HS-5 (cell line): Measurements from ENCODE around the gene EXOC6B.

Experiments used
- DNase-seq: peaks from one replicate; pipeline ENCODE4 v3.0.0-alpha.2; 2012; ENCODE audit warnings: low read depth

Gene EXOC6B

DNA sequence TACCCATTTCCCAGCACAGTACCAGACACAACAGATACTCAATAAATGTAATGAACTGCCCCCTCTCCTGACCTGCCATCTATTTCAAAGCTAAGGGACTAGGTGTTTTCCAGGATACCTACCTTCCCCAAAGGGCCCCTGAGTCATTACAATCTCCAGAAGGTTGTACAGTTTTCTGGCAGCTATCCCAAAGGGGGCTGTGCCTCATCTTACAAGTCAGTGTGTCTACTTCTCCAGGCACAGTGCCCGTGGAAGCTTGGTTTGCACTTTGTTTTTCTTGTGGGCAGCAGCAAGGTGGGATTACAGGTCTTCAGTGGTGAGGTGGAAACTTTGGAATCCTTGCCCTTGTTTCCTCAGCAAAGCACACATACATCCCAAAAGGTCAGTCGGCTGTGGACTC is 615.4 kb downstream of the EXOC6B start:
- DNase-seq: no peak

GRCh38 chr2:72208225-72208624 is 617.6 kb downstream of the EXOC6B start:
- DNase-seq: no peak

DNA sequence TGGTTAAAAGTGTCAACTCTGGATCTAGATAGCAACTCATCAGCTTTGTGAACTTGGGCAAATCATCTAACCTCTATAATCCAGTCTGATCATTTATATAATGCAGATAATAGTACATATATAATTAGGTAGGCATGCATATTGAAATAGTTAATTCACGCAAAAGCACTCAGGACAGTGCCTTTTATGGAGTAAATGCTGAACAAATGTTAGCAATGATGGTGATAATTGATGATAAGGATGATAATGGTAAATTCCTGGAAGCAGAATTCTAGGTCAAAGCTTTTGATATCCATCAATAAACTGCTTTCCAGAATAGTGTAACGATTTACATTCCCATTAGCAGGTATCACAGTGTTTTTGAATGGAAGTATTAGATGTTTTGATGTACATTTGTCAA is 618.5 kb downstream of the EXOC6B start:
- DNase-seq: no peak

- no peak for DNase-seq
These were observed 620.3 kb downstream of the EXOC6B start for GRCh38 chr2:72205504-72205881.

- DNase-seq: no peak
These were observed 620.9 kb downstream of the EXOC6B start for GRCh38 chr2:72204786-72205503.

DNA sequence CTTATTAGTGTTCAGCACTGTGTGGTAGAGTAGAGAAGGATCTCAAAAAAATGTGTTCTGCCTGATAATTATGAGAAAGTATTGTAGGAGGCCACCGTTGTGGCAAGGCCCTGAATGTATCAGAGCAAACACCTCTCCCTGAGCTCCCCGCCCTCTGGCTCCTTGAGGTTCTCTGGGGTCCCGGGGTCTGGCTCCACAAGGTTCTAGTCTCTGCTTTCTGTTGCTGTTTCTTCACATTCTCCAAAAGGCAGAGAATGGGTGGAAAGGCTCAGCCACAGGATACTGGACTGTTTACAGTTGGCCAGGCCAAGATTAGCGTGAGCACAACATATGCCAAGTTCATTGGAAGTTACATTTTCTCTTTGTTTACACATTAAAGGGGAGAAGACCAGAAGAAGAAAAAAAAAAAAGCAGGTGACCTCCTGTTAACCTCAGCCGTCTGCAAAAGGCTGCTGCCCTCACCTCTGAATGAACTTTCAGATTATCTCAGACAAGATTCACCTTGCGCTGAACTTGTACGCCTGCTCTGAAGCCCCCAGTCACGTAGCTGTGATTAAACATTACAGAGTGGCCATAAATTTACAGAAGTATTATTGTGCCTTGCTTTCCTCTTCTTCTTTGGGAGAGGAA is 621.6 kb downstream of the EXOC6B start:
- no peak for DNase-seq

- peak; percentile 51 for DNase-seq
These were observed 627.1 kb downstream of the EXOC6B start for GRCh38 chr2:72198532-72199241.

- no peak for DNase-seq
These were observed 632.1 kb downstream of the EXOC6B start for GRCh38 chr2:72193723-72194122.

DNA sequence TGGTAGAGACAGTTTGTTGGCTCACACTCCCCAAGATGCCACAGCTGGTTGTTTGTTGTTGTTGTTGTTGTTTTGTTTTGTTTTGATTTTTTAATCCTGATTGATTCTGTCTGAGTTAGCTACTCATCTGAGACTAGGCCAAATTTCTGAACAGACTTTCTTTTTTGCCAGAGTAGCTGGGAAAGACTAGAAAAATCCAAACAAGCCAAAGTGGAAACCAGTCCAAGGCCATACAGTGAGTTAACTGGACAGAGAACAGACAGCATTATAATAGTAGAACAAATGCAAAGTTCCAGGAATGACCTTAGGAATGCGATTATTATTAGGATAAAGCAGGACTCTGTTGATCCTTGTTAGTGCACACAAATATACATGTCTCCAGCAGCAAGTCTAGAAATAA is 634.4 kb downstream of the EXOC6B start:
- no peak for DNase-seq

DNA sequence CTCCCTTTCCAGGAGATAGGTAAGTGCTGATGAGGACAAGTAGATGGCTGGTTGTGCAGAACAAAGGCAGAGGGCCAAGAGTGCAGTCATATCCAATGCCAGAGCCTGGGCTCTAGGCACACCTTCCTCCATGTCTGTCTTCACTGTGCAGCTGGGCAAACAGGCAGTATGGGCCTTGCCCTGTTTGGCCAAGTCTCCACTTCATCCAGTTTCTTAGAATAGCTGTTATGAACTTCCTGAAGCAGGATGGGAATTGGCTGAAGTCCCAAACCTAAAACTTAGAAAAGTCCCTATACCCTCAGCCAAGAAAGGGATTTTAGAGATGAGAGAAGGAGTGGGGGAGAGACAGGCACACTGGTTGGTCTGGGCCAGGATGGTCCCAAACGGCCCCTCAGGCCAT is 640.6 kb downstream of the EXOC6B start:
- no peak for DNase-seq

GRCh38 chr2:72183466-72183865 is 642.4 kb downstream of the EXOC6B start:
- no peak for DNase-seq

DNA sequence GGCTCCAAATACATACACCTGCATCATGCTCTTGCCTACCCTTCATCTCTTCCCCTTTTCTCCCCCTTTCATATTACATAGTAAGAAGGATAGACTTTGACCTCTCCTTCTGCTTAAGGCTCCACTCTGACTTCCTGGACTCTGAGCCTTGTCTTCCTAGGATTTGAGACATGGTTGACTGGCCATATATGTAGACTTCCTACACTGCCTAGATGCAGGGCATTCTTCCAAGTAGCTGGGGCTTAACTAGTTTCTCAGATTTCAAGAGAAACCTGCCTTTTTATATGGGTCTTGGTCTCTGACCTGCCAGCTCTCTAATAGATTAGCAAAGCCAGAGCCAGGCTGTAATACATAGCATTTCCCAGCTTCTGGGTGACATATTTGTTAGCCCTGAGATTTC is 642.8 kb downstream of the EXOC6B start:
- no peak for DNase-seq

GRCh38 chr2:72182547-72182946 is 643.3 kb downstream of the EXOC6B start:
- DNase-seq: no peak

DNA sequence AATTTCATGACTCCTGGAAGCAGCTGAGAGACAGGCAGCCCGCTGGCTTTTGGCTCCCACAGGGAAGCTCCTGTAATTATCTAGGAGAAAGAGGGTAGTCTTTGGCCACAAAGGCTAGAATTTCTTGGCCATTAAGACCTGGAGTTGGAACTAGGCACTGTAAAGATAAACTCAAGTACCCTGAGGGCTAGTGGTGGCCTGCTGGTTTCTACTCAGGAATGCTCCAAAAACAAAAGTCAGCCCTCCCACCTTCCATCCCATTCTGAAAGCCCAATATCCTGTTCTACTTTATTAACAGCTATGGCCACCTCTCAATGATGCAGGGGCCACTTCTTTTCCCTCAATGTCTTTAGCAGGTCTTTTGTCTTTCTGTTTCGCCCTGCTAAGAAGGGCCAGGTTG is 644.2 kb downstream of the EXOC6B start:
- DNase-seq: no peak

DNA sequence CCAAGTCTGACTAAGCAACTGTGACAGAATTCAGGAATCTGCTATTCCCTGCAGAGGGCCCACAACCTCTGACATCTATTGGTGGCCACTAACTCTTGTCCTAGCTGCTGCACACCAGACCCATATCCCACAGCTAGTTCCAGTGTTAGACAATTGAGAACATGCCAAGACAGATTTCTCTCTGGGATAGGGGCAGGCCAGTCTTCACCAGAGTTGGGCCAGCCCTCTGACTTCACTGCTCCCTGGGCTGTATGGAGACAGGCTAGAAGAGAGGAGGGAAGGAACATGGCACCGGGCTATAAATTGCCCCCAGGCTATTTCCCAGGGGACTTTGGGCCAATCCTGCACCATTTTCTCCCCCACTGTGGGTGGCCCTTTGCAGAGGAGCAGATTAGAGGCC is 645.5 kb downstream of the EXOC6B start:
- DNase-seq: no peak

DNA sequence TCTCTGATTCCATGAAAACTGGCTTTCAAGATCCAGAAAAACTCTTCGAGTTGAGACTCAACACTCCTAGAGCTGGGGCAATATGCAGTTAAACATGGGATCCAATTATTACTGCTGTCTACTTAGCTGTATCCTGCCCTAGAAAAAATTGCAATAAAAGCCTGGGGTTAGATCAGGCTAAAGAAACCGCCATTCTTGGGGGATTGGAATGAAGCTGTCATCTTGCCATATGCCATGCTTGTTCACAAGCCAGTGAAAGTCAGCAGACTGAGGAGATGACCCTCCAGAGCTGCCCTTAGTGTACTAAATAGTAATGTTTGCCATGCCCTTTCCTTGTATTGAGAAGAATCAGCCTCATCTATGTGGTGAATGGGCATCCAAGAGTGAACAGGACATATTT is 647.3 kb downstream of the EXOC6B start:
- DNase-seq: no peak

GRCh38 chr2:72176281-72176680 is 649.6 kb downstream of the EXOC6B start:
- no peak for DNase-seq

DNA sequence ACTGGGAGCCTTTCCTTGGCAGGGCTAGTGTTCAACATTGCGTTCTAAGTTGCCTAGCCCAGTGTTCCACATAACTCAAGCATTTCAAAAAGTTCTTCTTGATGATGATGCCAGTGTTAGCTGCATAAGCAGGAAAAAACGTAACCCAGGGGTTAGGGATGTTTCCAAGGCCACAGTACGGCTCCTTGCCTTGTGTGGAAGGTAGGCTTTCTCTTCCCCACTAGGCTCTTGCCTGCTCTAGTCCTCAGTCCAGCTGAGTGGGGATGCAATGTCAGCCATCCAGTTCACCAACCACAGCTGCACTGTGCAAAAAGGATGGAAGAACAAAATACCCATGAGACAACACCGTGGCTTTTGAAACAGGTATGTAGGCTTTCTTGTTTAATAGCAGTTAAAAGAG is 650.2 kb downstream of the EXOC6B start:
- DNase-seq: no peak

- DNase-seq: no peak
These were observed 652.1 kb downstream of the EXOC6B start for GRCh38 chr2:72173640-72174321.

DNA sequence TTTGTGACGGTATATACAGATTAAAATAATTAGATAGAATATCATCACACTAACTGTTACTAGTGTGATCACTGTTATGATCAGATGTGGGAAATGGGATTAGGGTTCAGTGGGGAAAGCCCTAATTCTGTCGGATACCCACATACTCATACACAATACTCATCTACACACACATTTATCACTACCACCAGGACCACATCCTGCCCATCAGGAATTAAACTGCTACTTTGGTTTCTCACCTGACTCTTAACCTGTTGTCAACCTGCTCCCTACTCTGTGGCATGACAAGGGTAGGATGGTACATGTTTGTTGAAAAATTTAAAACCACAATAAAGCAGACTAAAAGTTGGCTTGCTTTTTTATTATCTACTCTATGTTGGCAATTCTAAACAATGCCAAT is 653.4 kb downstream of the EXOC6B start:
- DNase-seq: no peak

GRCh38 chr2:72166279-72166678 is 659.6 kb downstream of the EXOC6B start:
- peak; percentile 40 for DNase-seq

DNA sequence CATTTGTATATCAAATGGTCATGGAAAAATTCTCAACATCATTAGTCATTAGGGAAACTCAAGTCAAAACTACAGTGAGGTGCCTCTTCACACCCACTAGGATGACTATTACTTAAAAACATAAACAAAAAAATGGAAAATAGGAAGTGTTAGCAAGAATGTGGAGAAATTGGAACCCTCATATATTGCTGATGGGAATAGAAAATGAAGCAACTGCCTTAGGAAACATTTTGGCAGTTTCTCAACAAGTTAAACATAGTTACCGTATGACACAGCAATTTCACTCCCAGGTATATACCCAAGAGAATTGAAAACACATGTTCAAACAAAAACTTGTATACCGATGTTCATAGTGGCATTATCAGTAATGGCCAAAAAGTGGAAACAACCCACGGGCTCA is 660.0 kb downstream of the EXOC6B start:
- DNase-seq: no peak

- DNase-seq: no peak
These were observed 663.3 kb downstream of the EXOC6B start for GRCh38 chr2:72162574-72162973.
